Naive thymus-derived CD4-positive, alpha-beta T cell (primary cell): ENCODE data around the gene FTCD. TPM values are rescaled to one million over a fixed set of nuclear protein-coding genes. Genes with fewer than 3 reads are reported as not detected.
A peak's percentile ranks its signal among the peaks of the same experiment; 100 is the strongest.

Source experiments
- ATAC-seq: fragments of 150-1000 bp; cut with Tn5 transposase; 2 replicates; pipeline ENCODE4 v1.10.0; 2021; ENCODE audit warnings: mild to moderate bottlenecking, moderate library complexity
- CTCF ChIA-PET: fragments of 350-600 bp; sonication (Branson Sonifier 250); formaldehyde crosslinking; loops from one replicate; lab custom pipeline; 2021; ENCODE audit warnings: antibody characterized with exemption; lab: Charles Lee
- POLR2A ChIA-PET: fragments of 350-600 bp; sonication (Branson Sonifier 250); formaldehyde crosslinking; loops from one replicate; lab custom pipeline; 2021; ENCODE audit warnings: antibody characterized with exemption, inconsistent platforms; lab: Charles Lee
- DNase-seq, 9 donors: peaks; one replicate each; pipeline versions ENCODE4 v3.0.0 to v3.0.0-alpha.2; 2020 to 2022; ENCODE audit warnings: mixed read lengths in 1 of 9
- H3K27ac ChIP-seq: one replicate; pipeline ENCODE4 v1.7.0; 2013; ENCODE audit warnings: mild to moderate bottlenecking, low read depth, low read length, moderate library complexity
- H3K27me3 ChIP-seq, 2 donors: one replicate each; pipeline ENCODE4 v1.7.0; 2013; ENCODE audit warnings: low read length in 2 of 2, mild to moderate bottlenecking in 2 of 2, moderate library complexity in 2 of 2; ENCODE audit not compliant: control insufficient read depth in 2 of 2, insufficient read depth in 2 of 2
- H3K36me3 ChIP-seq, 3 experiments: 1 replicate in 2 of 3; 2 replicates in 1 of 3; pipeline ENCODE4 v1.7.0; 2013; ENCODE audit warnings: low read length in 3 of 3, mild to moderate bottlenecking in 3 of 3, moderate library complexity in 1 of 3; ENCODE audit not compliant: insufficient read depth in 3 of 3, control insufficient read depth in 2 of 3
- H3K4me1 ChIP-seq, 2 donors: one replicate each; pipeline ENCODE4 v1.7.0; 2013; ENCODE audit warnings: low read length in 2 of 2, mild to moderate bottlenecking in 2 of 2, moderate library complexity in 1 of 2; ENCODE audit not compliant: control insufficient read depth in 2 of 2, insufficient read depth in 2 of 2
- H3K4me3 ChIP-seq: 2 replicates; pipeline ENCODE4 v1.7.0; 2013; ENCODE audit warnings: mild to moderate bottlenecking, low read length
- H3K9me3 ChIP-seq, 3 experiments: 1 replicate in 2 of 3; 2 replicates in 1 of 3; pipeline ENCODE4 v1.7.0; 2013; ENCODE audit warnings: low read length in 3 of 3; ENCODE audit not compliant: control insufficient read depth in 2 of 3
- H3K27ac Mint-ChIP-seq, 9 donors: one replicate each; pipeline ENCODE4 v1.8.0; 2020 to 2022; ENCODE audit warnings: mixed read lengths in 9 of 9, mild to moderate bottlenecking in 8 of 9, moderate library complexity in 5 of 9, inconsistent platforms in 2 of 9
- H3K27me3 Mint-ChIP-seq, 5 donors: one replicate each; pipeline ENCODE4 v1.8.0; 2021 to 2022; ENCODE audit warnings: mixed read lengths in 5 of 5, mild to moderate bottlenecking in 1 of 5
- H3K36me3 Mint-ChIP-seq, 5 donors: one replicate each; pipeline ENCODE4 v1.8.0; 2020 to 2022; ENCODE audit warnings: mixed read lengths in 5 of 5, mild to moderate bottlenecking in 3 of 5, inconsistent platforms in 1 of 5
- H3K4me1 Mint-ChIP-seq, 7 donors: one replicate each; pipeline ENCODE4 v1.8.0; 2020 to 2022; ENCODE audit warnings: mixed read lengths in 7 of 7, mild to moderate bottlenecking in 3 of 7, inconsistent platforms in 1 of 7
- H3K4me3 Mint-ChIP-seq, 10 donors: one replicate each; pipeline ENCODE4 v1.8.0; 2020 to 2022; ENCODE audit warnings: mild to moderate bottlenecking in 10 of 10, mixed read lengths in 10 of 10, moderate library complexity in 6 of 10, inconsistent platforms in 2 of 10
- H3K9me3 Mint-ChIP-seq, 11 donors: one replicate each; pipeline ENCODE4 v1.8.0; 2020 to 2022; ENCODE audit warnings: mixed read lengths in 11 of 11, mild to moderate bottlenecking in 4 of 11, inconsistent platforms in 1 of 11, moderate library complexity in 1 of 11
- intact Hi-C, 2 donors: fragments of 100-400 bp; cut with micrococcal nuclease; formaldehyde crosslinking; loops; one replicate each; pipeline ENCODE4 v1.15.1; 2023
- polyA plus RNA-seq, 2 donors: library from polyadenylated mRNA; unstranded; fragments of 300-500 nt; fragmentation: Illumina TruSeq; gene quantifications; one replicate each; pipeline ENCODE4 v1.2.3, GENCODE V29; 2021
- total RNA-seq, 6 experiments: library from RNA in 5 of 6; stranded (reverse) in 5 of 6; gene quantifications; 1 replicate in 5 of 6; 2 replicates in 1 of 6; pipeline ENCODE4 v1.2.3 and lab custom pipeline; 2021 to 2026

Gene FTCD
- total and polyA plus RNA-seq, 7 experiments from 2014 or later = 0.29 to 5.7 (median 2.0) TPM; not detected in 2

DNA sequence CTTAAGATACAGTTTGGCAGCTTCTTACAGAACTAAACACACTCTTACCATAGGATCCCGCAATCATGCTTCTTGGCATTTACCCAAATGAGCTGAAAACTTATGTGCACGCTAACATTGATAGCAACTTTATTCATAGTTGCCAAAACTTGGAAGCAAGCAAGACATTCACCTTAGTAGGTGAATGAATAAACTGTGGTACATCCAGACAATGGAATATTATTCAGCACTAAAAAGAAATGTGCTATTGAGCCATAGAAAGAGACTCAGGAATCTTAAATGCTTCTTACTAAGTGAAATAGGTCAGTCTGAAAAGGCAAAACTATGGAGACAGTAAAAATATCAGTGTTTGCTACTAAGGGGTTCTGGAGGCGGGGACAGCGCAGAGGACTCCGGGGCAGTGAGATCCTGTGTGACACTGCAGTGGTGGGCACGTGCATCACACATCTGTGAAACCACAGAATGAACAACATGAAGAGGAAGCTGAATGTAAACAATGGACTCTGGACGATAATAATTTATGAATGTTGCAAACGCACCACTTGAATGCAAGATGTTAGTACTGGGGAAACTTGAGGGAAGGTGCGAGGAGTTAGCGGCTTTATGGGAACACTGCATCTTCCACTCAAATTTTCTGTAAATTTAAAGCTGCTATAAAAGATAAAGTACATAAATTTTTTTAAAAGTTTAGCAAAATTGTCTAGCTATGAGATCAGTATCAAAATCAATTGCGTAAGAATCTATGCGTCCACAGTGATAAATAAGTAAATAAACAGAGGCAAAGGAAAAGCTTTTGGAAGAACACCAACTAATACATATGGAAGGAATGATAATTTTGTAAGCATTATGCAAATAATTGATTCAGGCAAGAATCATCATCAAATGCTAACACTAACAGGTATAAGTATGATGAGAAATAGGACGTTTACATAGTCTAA, 44.3 kb upstream of the FTCD start:
- H3K4me1 ChIP-seq = no peaks in the 10 kb centered on the region
- H3K36me3 Mint-ChIP-seq = peaks cover 5 to 69% (median 31%) of the 10 kb centered on the region in 5 donors
- ATAC-seq (no peak), DNase-seq (no peak)
- no peak overlapping the region for H3K27ac ChIP-seq
- H3K36me3 ChIP-seq = peaks cover 0 to 48% (median 0%) of the 10 kb centered on the region in 3 experiments
- H3K27ac Mint-ChIP-seq = peak overlapping the region in 2 of 9 donors; percentile 34 to 59
- CTCF ChIA-PET = no interaction called here
- no peaks in the 10 kb centered on the region for H3K9me3 ChIP-seq
- H3K27me3 Mint-ChIP-seq = no peaks in the 10 kb centered on the region
- POLR2A ChIA-PET = no interaction called here
- H3K9me3 Mint-ChIP-seq = no peaks in the 10 kb centered on the region
- no peaks in the 10 kb centered on the region for H3K4me1 Mint-ChIP-seq
- no peak overlapping the region for H3K4me3 ChIP-seq
- intact Hi-C loops = no loop called here
- H3K4me3 Mint-ChIP-seq = no peak overlapping the region
- H3K27me3 ChIP-seq = no peaks in the 10 kb centered on the region

DNA sequence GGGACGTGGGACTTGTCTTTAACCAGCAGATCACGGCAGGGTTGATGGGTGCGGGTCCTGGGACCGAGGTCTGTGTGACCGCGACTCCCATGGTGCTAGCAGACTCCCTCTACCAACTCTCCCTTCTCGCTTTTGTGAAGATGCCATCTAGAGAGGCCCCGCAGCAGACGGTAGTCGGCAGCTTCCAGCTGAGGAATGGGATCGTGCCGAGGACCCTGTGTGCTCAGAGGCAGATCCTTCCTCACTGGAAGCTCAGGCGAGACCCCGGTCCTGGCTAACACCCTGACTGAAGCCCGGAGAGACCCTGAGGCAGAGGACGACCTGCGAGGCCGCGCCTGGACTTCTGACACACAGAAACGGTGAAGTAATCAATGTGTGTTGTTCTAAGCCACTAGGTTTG, 41.4 kb upstream of the FTCD start:
- Histone ChIP-seq H3K4me1 (no peaks in the 10 kb centered on the region), H3K27ac (no peak overlapping the region), H3K4me3 (no peak overlapping the region), H3K36me3 (peaks cover 0 to 56% (median 0%) of the 10 kb centered on the region in 3 experiments), H3K27me3 (no peaks in the 10 kb centered on the region), H3K9me3 (no peaks in the 10 kb centered on the region)
- H3K4me3 Mint-ChIP-seq = no peak overlapping the region
- no peaks in the 10 kb centered on the region for H3K4me1 Mint-ChIP-seq
- ChIA-PET CTCF (no interaction called here), POLR2A (no interaction called here)
- H3K36me3 Mint-ChIP-seq = peaks cover 5 to 65% (median 39%) of the 10 kb centered on the region in 5 donors
- ATAC-seq = no peak
- intact Hi-C loops = no loop called here
- DNase-seq = peak in 1 of 9 donors; percentile 13
- H3K27ac Mint-ChIP-seq = no peak overlapping the region
- H3K9me3 Mint-ChIP-seq = peaks cover 0 to 5% (median 0%) of the 10 kb centered on the region in 11 donors
- H3K27me3 Mint-ChIP-seq = no peaks in the 10 kb centered on the region

DNA sequence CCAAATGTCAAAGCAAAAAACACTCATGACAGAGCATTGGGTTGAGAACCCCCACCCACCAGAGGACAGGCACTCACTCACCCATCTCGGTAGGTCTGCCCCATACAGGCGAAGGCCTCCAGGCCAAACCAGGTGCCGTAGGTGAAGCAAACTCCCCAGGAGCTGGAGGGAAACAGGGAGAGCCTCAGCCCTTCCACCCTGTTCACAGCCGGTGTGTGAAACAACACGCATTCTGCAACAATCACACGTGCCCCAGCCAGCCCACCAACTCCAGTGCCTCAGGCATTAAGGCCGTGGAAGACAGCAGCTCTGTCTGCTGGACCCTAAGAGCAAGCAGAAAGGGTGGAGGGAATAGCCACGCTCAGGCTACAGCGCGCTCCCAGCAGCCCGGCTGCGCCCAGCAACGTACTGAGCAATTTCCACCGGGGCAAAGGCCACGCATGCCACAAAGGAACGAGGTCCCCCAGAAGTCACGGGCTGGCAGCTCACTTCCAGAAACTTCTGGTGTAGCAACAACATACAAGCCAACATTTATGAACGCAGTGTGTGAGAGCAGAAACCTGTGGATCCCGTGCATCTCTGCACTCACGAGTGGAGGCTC, 40.3 kb upstream of the FTCD start:
- H3K27me3 Mint-ChIP-seq = no peaks in the 10 kb centered on the region
- H3K36me3 Mint-ChIP-seq = peaks cover 5 to 62% (median 37%) of the 10 kb centered on the region in 5 donors
- intact Hi-C loops = no loop called here
- H3K4me1 ChIP-seq = no peaks in the 10 kb centered on the region
- no peak overlapping the region for H3K4me3 ChIP-seq
- POLR2A ChIA-PET = no interaction called here
- H3K9me3 ChIP-seq = no peaks in the 10 kb centered on the region
- H3K27me3 ChIP-seq = no peaks in the 10 kb centered on the region
- CTCF ChIA-PET = interaction anchor here (0.6 kb wide), 1 partner anchor 58 kb away, joined by 3 read pairs; no protein-coding TSS in a partner anchor
- H3K36me3 ChIP-seq = peaks cover 0 to 60% (median 0%) of the 10 kb centered on the region in 3 experiments
- no peak overlapping the region for H3K27ac Mint-ChIP-seq
- no peak overlapping the region for H3K27ac ChIP-seq
- DNase-seq = no peak
- H3K9me3 Mint-ChIP-seq = peaks cover 0 to 5% (median 0%) of the 10 kb centered on the region in 11 donors
- ATAC-seq = no peak
- H3K4me3 Mint-ChIP-seq = no peak overlapping the region
- H3K4me1 Mint-ChIP-seq = no peaks in the 10 kb centered on the region

DNA sequence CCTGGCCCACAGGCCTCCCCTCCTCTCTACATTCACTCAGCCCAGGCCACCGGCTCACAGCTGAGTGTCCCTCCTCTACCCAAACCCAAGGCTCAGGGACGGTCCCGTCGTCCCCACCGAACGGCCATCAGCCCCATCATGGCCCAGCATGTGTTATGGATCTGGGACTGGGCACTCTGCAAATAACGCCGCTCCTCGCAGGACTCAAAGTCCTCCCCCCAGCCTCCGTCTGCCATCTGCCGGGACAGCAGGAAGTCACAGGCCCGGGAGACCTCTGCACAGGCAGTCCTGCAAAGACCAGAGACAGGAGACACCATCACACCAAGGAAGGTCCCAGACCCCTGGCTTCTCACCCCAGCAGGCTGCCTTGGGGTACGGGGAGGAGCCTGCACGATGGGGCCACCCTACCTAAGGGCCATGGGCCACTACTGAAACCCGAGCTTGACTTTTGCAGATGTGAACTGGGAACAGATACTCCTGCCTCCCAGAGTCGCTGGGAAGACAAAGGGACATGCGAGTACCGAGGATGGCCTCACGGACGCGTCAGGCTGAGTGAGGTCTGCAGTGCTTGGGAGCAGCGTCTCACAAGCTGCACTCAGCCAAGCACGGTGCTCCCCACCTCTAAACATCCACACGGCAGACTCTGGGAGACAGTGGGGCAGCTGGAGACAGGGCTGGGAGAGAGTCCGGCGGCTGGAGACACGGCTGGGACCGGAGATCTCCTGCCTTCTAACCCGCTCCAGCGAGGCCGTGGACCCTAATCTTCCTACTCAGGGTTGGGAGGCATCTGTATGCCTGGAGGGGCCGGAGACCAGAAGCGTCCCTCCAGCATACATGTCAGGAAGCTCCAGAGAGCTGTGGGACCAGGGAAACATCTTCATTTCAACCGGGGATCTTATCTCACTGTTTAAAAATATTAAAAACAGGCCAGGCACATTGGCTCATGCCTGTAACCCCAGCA, 39.3 kb upstream of the FTCD start:
- ChIA-PET CTCF (no interaction called here), POLR2A (no interaction called here)
- no peaks in the 10 kb centered on the region for H3K27me3 Mint-ChIP-seq
- no peak for DNase-seq
- H3K36me3 Mint-ChIP-seq = peaks cover 3 to 52% (median 29%) of the 10 kb centered on the region in 5 donors
- peaks cover 0 to 5% (median 0%) of the 10 kb centered on the region in 11 donors for H3K9me3 Mint-ChIP-seq
- no peak overlapping the region for H3K27ac ChIP-seq
- no peaks in the 10 kb centered on the region for H3K4me1 Mint-ChIP-seq
- H3K36me3 ChIP-seq = peaks cover 0 to 55% (median 0%) of the 10 kb centered on the region in 3 experiments
- no peaks in the 10 kb centered on the region for H3K9me3 ChIP-seq
- no peaks in the 10 kb centered on the region for H3K4me1 ChIP-seq
- no peaks in the 10 kb centered on the region for H3K27me3 ChIP-seq
- H3K27ac Mint-ChIP-seq = peak overlapping the region in 2 of 9 donors; percentile 25 to 49
- no peak for ATAC-seq
- no peak overlapping the region for H3K4me3 Mint-ChIP-seq
- intact Hi-C loops = no loop called here
- no peak overlapping the region for H3K4me3 ChIP-seq

DNA sequence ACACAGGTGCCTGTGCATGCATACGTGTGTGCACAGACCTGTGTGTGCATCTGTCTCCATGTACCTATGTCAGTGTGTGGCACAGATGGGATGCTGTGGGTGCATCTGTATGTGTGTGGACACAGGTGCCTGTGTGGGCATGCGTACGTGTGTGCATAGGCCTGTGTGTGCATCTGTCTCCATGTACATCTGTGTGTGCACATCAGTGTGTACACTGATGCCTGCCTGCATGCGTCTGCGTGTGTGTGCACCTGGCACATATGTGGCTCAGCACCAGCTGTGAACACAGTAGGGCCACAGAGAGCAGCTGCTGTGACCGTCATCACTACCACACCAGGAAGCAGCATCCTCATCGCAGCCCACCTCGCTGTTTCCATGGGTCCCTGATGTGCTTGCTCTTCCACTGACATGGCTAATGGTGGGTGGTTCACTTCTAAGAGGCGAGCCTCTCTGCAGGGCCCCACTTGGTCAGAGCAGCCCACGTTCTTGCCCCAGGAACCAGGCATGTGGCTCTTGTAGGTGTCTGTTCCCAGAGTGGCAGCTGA, 38.5 kb upstream of the FTCD start:
- Histone ChIP-seq H3K27ac (no peak overlapping the region), H3K4me3 (no peak overlapping the region), H3K36me3 (peaks cover 0 to 55% (median 0%) of the 10 kb centered on the region in 3 experiments), H3K27me3 (no peaks in the 10 kb centered on the region), H3K4me1 (no peaks in the 10 kb centered on the region), H3K9me3 (no peaks in the 10 kb centered on the region)
- H3K36me3 Mint-ChIP-seq = peaks cover 0 to 44% (median 21%) of the 10 kb centered on the region in 5 donors
- ChIA-PET CTCF (no interaction called here), POLR2A (no interaction called here)
- no peaks in the 10 kb centered on the region for H3K4me1 Mint-ChIP-seq
- H3K4me3 Mint-ChIP-seq = no peak overlapping the region
- no peak for ATAC-seq
- no peak for DNase-seq
- H3K27ac Mint-ChIP-seq = peak overlapping the region in 3 of 9 donors; percentile 25 to 49 (median 41)
- no peaks in the 10 kb centered on the region for H3K27me3 Mint-ChIP-seq
- intact Hi-C loops = no loop called here
- peaks cover 0 to 5% (median 0%) of the 10 kb centered on the region in 11 donors for H3K9me3 Mint-ChIP-seq
